Measurements from ENCODE around the gene TMEM272. TPM values are rescaled to one million over a fixed set of nuclear protein-coding genes. Genes with fewer than 3 reads are reported as not detected.

Gene TMEM272
- total RNA-seq, 1 donor from 2014 or later, result not detected

DNA sequence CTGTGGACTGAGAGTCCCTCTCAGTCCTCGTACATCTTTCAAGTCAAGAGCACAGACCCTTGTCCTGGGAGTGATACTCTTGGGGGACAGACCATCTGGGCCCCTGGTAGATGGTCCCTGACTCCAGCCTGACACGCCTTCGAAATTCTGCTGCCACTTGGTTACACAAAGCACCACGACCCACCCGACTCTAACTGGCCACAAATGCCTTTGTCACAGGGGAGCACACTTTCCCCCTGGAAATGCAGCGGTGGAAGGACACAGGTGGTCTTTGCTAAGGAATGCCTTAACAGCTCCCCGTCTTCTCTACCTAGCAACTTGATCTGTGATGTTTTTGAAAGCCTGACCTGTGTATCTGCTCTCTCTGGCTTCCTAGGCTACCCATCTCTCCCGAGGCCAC, 27.3 kb downstream of the TMEM272 start:
- H3K27me3 ChIP-seq, result no peaks in the 10 kb centered on the region
- no peak for TF ChIP-seq EZH2phosphoT487 (IDR thresholded peaks at IDR 0.05)

DNA sequence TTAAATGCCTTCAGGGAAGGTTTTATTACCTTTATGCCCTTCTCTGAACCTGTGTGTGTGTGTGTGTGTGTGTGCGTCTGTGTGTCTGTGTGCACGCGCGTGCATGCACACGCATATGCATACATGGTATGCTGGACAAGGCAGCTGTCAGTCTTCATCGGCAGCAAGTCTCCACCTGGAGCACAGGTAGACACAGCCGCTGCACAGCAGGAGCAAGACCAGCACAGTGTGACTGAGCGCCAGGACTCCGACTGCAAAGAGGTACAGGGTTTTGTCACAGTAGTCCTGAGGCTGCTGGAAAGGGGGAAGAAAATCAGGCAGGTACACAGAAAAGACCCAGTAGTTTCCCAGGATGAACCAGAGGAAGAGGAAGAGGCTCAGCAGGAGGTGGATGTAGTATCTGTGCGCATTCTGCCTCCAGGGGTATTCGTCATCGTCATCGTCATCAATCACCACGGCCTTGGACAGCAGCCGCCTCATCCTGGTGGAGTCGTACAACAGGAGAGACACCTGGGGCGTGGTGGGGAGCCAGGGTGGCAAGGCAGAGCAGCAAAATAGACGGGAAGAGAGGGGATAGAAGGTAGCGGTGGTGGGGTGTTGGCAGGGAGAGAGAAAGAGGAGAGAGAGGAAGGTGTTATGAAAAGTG, 28.2 kb downstream of the TMEM272 start:
- Histone ChIP-seq H2AFZ (replicated peaks) (no peak overlapping the region), H3F3A (ENCODE audit: low read depth) (no peaks in the 10 kb centered on the region), H3K4me2 (no peak overlapping the region), H3K27me3 (no peaks in the 10 kb centered on the region), H4K20me1 (ENCODE audit: low read depth) (no peaks in the 10 kb centered on the region), H3K27ac (no peak overlapping the region), H3K36me3 (no peaks in the 10 kb centered on the region), H3K4me1 (no peaks in the 10 kb centered on the region), H3K9ac (no peak overlapping the region), H3K79me2 (ENCODE audit: low read depth) (no peaks in the 10 kb centered on the region), H3K4me3 (no peak overlapping the region), H3K9me3 (ENCODE audit: low read depth) (no peaks in the 10 kb centered on the region)
- Mint-ChIP-seq H3K27ac (no peak overlapping the region), H3K36me3 (no peaks in the 10 kb centered on the region), H3K9me3 (peaks cover 2% of the 10 kb centered on the region), H3K27me3 (ENCODE audit: insufficient read depth, low read depth) (peaks cover 2% of the 10 kb centered on the region), H3K4me3 (no peak overlapping the region), H3K4me1 (peaks cover 20% of the 10 kb centered on the region)
- DNase-seq (ENCODE audit: low spot score), result no peak
- TF ChIP-seq, protein P1, sequence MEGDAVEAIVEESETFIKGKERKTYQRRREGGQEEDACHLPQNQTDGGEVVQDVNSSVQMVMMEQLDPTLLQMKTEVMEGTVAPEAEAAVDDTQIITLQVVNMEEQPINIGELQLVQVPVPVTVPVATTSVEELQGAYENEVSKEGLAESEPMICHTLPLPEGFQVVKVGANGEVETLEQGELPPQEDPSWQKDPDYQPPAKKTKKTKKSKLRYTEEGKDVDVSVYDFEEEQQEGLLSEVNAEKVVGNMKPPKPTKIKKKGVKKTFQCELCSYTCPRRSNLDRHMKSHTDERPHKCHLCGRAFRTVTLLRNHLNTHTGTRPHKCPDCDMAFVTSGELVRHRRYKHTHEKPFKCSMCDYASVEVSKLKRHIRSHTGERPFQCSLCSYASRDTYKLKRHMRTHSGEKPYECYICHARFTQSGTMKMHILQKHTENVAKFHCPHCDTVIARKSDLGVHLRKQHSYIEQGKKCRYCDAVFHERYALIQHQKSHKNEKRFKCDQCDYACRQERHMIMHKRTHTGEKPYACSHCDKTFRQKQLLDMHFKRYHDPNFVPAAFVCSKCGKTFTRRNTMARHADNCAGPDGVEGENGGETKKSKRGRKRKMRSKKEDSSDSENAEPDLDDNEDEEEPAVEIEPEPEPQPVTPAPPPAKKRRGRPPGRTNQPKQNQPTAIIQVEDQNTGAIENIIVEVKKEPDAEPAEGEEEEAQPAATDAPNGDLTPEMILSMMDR (IDR thresholded peaks at IDR 0.05), result no peak
- TF ChIP-seq EZH2phosphoT487 (IDR thresholded peaks at IDR 0.05) (no peak), EZH2 (IDR thresholded peaks at IDR 0.05) (no peak)

More for the DNA sequence above, 27.3 kb downstream of the TMEM272 start:
- Histone ChIP-seq H3K4me3 (no peak overlapping the region), H3K4me1 (no peaks in the 10 kb centered on the region), H3K9ac (no peak overlapping the region), H3K79me2 (ENCODE audit: low read depth) (no peaks in the 10 kb centered on the region), H2AFZ (replicated peaks) (no peak overlapping the region), H3K27ac (no peak overlapping the region), H3K4me2 (no peak overlapping the region), H3K36me3 (no peaks in the 10 kb centered on the region), H4K20me1 (ENCODE audit: low read depth) (no peaks in the 10 kb centered on the region), H3F3A (ENCODE audit: low read depth) (no peaks in the 10 kb centered on the region), H3K9me3 (ENCODE audit: low read depth) (no peaks in the 10 kb centered on the region)
- Mint-ChIP-seq H3K27me3 (ENCODE audit: insufficient read depth, low read depth) (peaks cover 2% of the 10 kb centered on the region), H3K4me1 (peaks cover 15% of the 10 kb centered on the region), H3K27ac (no peak overlapping the region), H3K9me3 (peaks cover 2% of the 10 kb centered on the region), H3K36me3 (no peaks in the 10 kb centered on the region), H3K4me3 (no peak overlapping the region)
- no peak for DNase-seq (ENCODE audit: low spot score)

DNA sequence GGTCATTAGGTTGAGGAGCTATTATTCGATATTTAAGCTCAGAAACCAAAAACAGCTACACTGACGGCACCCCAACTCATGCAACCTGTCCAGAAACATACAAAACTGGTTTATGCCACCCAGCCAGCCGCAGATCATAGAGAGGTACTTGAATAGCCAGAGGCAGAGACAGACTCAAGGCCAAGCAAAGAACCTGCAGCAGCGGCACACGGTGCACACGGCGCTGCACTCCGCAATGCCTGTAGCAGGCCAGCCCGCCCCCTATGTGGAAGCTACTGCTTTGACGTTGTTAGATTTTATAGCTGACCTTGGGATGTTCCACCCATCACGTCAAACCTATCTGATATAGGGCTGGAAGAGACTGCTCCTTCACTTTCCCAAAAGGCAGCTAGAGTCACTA, 29.1 kb downstream of the TMEM272 start:
- H3K27me3 ChIP-seq, result no peaks in the 10 kb centered on the region
- H3K9ac ChIP-seq, result no peak overlapping the region
- DNase-seq (ENCODE audit: low spot score), result no peak
- Mint-ChIP-seq H3K4me3 (no peak overlapping the region), H3K36me3 (no peaks in the 10 kb centered on the region), H3K9me3 (peaks cover 2% of the 10 kb centered on the region), H3K4me1 (peaks cover 23% of the 10 kb centered on the region), H3K27ac (no peak overlapping the region), H3K27me3 (ENCODE audit: insufficient read depth, low read depth) (peaks cover 2% of the 10 kb centered on the region)
- H3K4me3 ChIP-seq, result no peak overlapping the region
- H3K4me2 ChIP-seq, result no peak overlapping the region
- H3K27ac ChIP-seq, result no peak overlapping the region
- H3F3A ChIP-seq (ENCODE audit: low read depth), result no peaks in the 10 kb centered on the region
- H3K9me3 ChIP-seq (ENCODE audit: low read depth), result no peaks in the 10 kb centered on the region
- H3K4me1 ChIP-seq, result no peaks in the 10 kb centered on the region
- no peaks in the 10 kb centered on the region for H3K36me3 ChIP-seq
- no peaks in the 10 kb centered on the region for H4K20me1 ChIP-seq (ENCODE audit: low read depth)
- no peak overlapping the region for H2AFZ ChIP-seq (replicated peaks)
- TF ChIP-seq, protein P1 (IDR thresholded peaks at IDR 0.05), result no peak
- TF ChIP-seq EZH2phosphoT487 (IDR thresholded peaks at IDR 0.05) (no peak), EZH2 (IDR thresholded peaks at IDR 0.05) (no peak)
- H3K79me2 ChIP-seq (ENCODE audit: low read depth), result no peaks in the 10 kb centered on the region

DNA sequence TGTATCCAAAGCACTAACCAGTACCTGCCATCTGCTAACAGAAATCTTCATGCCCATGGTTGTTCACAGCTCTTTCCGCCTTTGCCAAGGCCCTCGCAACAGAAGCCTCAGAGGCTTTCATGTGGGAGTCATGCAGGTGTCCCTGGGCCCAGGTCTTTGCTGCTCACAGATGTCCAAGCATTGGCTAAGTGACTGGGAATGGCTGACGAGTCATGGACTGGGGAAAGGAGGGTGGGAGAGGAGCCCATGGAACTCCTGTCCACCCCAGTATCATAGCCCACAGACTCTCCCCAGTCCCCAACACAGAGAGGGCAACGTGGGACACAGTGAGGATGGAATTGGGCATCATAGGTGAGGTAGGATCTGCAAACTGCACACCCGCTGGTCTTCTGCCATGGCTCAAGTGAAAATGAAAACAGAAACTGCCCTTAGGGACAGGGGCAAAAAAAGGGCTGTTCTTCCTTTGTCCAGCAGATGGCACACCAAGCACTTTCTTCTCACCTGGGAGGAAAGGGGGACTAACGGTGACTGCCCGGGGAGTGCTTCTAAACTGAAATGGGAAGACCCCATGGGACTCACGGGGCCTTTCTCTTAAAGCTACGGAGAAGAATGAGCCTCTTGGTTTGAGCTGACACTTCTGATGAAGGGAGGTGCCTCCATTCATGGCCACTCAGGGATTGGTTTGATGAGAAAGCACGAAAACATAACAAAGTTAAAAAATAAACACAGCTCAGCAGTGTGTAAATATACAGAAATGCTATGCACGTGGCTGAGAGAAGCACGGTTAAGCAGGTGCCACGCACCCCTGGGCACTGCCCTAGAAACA, 29.9 kb downstream of the TMEM272 start:
- H3K27ac Mint-ChIP-seq, result no peak overlapping the region
- DNase-seq (ENCODE audit: low spot score), result peak; percentile 76
- Histone ChIP-seq H3K4me2 (no peak overlapping the region), H3K27ac (no peak overlapping the region), H3K9ac (no peak overlapping the region), H4K20me1 (ENCODE audit: low read depth) (no peaks in the 10 kb centered on the region), H3K27me3 (no peaks in the 10 kb centered on the region), H3K79me2 (ENCODE audit: low read depth) (no peaks in the 10 kb centered on the region), H3K4me1 (no peaks in the 10 kb centered on the region), H3K9me3 (ENCODE audit: low read depth) (no peaks in the 10 kb centered on the region), H3F3A (ENCODE audit: low read depth) (no peaks in the 10 kb centered on the region), H3K36me3 (no peaks in the 10 kb centered on the region), H3K4me3 (no peak overlapping the region), H2AFZ (replicated peaks) (peak overlapping the region; percentile 92)
- peaks cover 2% of the 10 kb centered on the region for H3K27me3 Mint-ChIP-seq (ENCODE audit: insufficient read depth, low read depth)
- no peaks in the 10 kb centered on the region for H3K36me3 Mint-ChIP-seq
- H3K9me3 Mint-ChIP-seq, result peaks cover 2% of the 10 kb centered on the region
- TF ChIP-seq EZH2phosphoT487 (IDR thresholded peaks at IDR 0.05), result no peak
- TF ChIP-seq EZH2 (IDR thresholded peaks at IDR 0.05), result no peak
- TF ChIP-seq, protein P1 (IDR thresholded peaks at IDR 0.05), result peak; percentile 88
- H3K4me3 Mint-ChIP-seq, result no peak overlapping the region
- peaks cover 21% of the 10 kb centered on the region for H3K4me1 Mint-ChIP-seq
